Measurements from ENCODE around the gene PRKCE. TPM values are rescaled to one million over a fixed set of nuclear protein-coding genes. Genes with fewer than 3 reads are reported as not detected.

Gene PRKCE
- total RNA-seq, 1 experiment from 2014 or later, result 1.3 TPM

- Histone ChIP-seq H3K23me2 (ENCODE audit: insufficient read length, low read depth, low read length, poor library complexity, severe bottlenecking) (no peaks in the 10 kb centered on the region), H2BK20ac (ENCODE audit: low read depth, low read length, poor library complexity, severe bottlenecking) (no peak overlapping the region), H3K27me3 (ENCODE audit: insufficient read depth, low read length) (no peaks in the 10 kb centered on the region), H3K9me3 (ENCODE audit: control insufficient read depth, low read depth, low read length) (no peaks in the 10 kb centered on the region), H3K18ac (ENCODE audit: insufficient read length, low read depth, low read length) (no peak overlapping the region), H3K79me1 (ENCODE audit: insufficient read depth, low read depth, low read length, poor library complexity, severe bottlenecking) (no peaks in the 10 kb centered on the region), H3K14ac (ENCODE audit: insufficient read depth, low read length) (no peak overlapping the region), H4K5ac (ENCODE audit: insufficient read length, low read depth, low read length) (no peak overlapping the region), H2BK120ac (ENCODE audit: low read depth, low read length, poor library complexity, severe bottlenecking) (no peak overlapping the region), H3K4me1 (ENCODE audit: insufficient read depth, low read length) (no peaks in the 10 kb centered on the region), H3K27ac (ENCODE audit: insufficient read length, low read depth, low read length) (no peak overlapping the region), H2BK15ac (ENCODE audit: low read depth, low read length) (no peak overlapping the region), H4K91ac (ENCODE audit: insufficient read length, low read depth, low read length) (no peak overlapping the region), H3K56ac (ENCODE audit: insufficient read length, low read depth, low read length) (no peak overlapping the region), H2AFZ (ENCODE audit: low read length) (no peak overlapping the region), H2BK5ac (ENCODE audit: insufficient read length, low read length) (no peak overlapping the region), H3K79me2 (ENCODE audit: insufficient read depth, low read length) (no peaks in the 10 kb centered on the region), H4K20me1 (ENCODE audit: control insufficient read depth, insufficient read depth, insufficient read length) (no peaks in the 10 kb centered on the region), H3K4ac (ENCODE audit: low read depth, low read length) (no peak overlapping the region), H3T11ph (ENCODE audit: low read length) (no peak overlapping the region), H3K4me2 (ENCODE audit: insufficient read depth, insufficient read length, low read length) (no peak overlapping the region), H2BK12ac (ENCODE audit: insufficient read length, low read depth, low read length) (no peak overlapping the region), H4K8ac (replicated peaks; ENCODE audit: insufficient read length, low read depth, low read length) (no peak overlapping the region), H3K23ac (ENCODE audit: insufficient read length, low read depth, low read length) (no peak overlapping the region), H3K9ac (ENCODE audit: extremely low read depth, insufficient read length, low read length) (no peak overlapping the region), H2AK5ac (ENCODE audit: insufficient read length, low read length) (no peak overlapping the region)
- Mint-ChIP-seq H3K9me3 (peaks cover 0 to 5% of the 10 kb centered on the region in 2 experiments; a peak in 1 of 5 replicates), H3K36me3 (ENCODE audit: insufficient read depth in 1 of 3, low read depth in 3 of 3) (no peaks in the 10 kb centered on the region), H3K27me3 (ENCODE audit: low read depth) (peaks cover 1% of the 10 kb centered on the region; the same call in 1 of the 2 replicates), H3K4me3 (no peak overlapping the region), H3K27ac (no peak overlapping the region), H3K4me1 (peaks cover 4 to 6% of the 10 kb centered on the region in 2 experiments; a peak in 3 of 4 replicates)
- DNase-seq, result no peak
- no CpG with 5 or more reads among the region's 5 CpGs for WGBS (ENCODE audit: extremely low coverage, insufficient read length, low lambda C conversion rate)
- no peak for TF ChIP-seq CTCF (conservative IDR thresholded peaks at IDR 0.05)
Observed at GRCh38 chr2:45912109-45912508, 260.6 kb downstream of the PRKCE start.
